Measurements from ENCODE around the gene PTBP3. TPM values are rescaled to one million over a fixed set of nuclear protein-coding genes. Genes with fewer than 3 reads are reported as not detected.

PTBP3 gene
- polyA plus RNA-seq, 1 donor from 2014 or later: 36.1 TPM

- Histone ChIP-seq H3K9ac (ENCODE audit: low read length) (no peak overlapping the region), H4K20me1 (ENCODE audit: insufficient read depth) (no peaks in the 10 kb centered on the region), H3K9me2 (ENCODE audit: insufficient read depth, low read length) (no peaks in the 10 kb centered on the region), H3F3A (ENCODE audit: insufficient read depth, low read length, poor library complexity, severe bottlenecking) (no peaks in the 10 kb centered on the region), H3K79me2 (replicated peaks; ENCODE audit: insufficient read depth, low read length) (no peaks in the 10 kb centered on the region), H3K4me2 (ENCODE audit: low read length) (no peak overlapping the region), H3K27ac (ENCODE audit: low read length) (no peak overlapping the region), H3K27me3 (ENCODE audit: insufficient read depth, low read depth, low read length) (no peaks in the 10 kb centered on the region), H3K4me3 (ENCODE audit: low read length) (no peak overlapping the region), H3K36me3 (ENCODE audit: insufficient read depth, low read length) (no peaks in the 10 kb centered on the region), H3K9me3 (ENCODE audit: low read length) (no peaks in the 10 kb centered on the region), H2AFZ (ENCODE audit: low read depth, low read length) (no peak overlapping the region)
- no peak for TF ChIP-seq EZH2 (IDR thresholded peaks at IDR 0.05; ENCODE audit: borderline replicate concordance, insufficient read depth, low read length, poor library complexity, severe bottlenecking)
- TF ChIP-seq SMC3 (conservative IDR thresholded peaks at IDR 0.05; ENCODE audit: poor library complexity): no peak
- no peak for TF ChIP-seq TAF1 (IDR thresholded peaks at IDR 0.05; ENCODE audit: low read depth)
- TF ChIP-seq, protein P1, sequence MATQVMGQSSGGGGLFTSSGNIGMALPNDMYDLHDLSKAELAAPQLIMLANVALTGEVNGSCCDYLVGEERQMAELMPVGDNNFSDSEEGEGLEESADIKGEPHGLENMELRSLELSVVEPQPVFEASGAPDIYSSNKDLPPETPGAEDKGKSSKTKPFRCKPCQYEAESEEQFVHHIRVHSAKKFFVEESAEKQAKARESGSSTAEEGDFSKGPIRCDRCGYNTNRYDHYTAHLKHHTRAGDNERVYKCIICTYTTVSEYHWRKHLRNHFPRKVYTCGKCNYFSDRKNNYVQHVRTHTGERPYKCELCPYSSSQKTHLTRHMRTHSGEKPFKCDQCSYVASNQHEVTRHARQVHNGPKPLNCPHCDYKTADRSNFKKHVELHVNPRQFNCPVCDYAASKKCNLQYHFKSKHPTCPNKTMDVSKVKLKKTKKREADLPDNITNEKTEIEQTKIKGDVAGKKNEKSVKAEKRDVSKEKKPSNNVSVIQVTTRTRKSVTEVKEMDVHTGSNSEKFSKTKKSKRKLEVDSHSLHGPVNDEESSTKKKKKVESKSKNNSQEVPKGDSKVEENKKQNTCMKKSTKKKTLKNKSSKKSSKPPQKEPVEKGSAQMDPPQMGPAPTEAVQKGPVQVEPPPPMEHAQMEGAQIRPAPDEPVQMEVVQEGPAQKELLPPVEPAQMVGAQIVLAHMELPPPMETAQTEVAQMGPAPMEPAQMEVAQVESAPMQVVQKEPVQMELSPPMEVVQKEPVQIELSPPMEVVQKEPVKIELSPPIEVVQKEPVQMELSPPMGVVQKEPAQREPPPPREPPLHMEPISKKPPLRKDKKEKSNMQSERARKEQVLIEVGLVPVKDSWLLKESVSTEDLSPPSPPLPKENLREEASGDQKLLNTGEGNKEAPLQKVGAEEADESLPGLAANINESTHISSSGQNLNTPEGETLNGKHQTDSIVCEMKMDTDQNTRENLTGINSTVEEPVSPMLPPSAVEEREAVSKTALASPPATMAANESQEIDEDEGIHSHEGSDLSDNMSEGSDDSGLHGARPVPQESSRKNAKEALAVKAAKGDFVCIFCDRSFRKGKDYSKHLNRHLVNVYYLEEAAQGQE (IDR thresholded peaks at IDR 0.05; ENCODE audit: borderline replicate concordance): no peak
- TF ChIP-seq POLR2AphosphoS5 (IDR thresholded peaks at IDR 0.05): no peak
- TF ChIP-seq RAD21 (conservative IDR thresholded peaks at IDR 0.05): no peak
- TF ChIP-seq, protein P2, sequence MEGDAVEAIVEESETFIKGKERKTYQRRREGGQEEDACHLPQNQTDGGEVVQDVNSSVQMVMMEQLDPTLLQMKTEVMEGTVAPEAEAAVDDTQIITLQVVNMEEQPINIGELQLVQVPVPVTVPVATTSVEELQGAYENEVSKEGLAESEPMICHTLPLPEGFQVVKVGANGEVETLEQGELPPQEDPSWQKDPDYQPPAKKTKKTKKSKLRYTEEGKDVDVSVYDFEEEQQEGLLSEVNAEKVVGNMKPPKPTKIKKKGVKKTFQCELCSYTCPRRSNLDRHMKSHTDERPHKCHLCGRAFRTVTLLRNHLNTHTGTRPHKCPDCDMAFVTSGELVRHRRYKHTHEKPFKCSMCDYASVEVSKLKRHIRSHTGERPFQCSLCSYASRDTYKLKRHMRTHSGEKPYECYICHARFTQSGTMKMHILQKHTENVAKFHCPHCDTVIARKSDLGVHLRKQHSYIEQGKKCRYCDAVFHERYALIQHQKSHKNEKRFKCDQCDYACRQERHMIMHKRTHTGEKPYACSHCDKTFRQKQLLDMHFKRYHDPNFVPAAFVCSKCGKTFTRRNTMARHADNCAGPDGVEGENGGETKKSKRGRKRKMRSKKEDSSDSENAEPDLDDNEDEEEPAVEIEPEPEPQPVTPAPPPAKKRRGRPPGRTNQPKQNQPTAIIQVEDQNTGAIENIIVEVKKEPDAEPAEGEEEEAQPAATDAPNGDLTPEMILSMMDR (IDR thresholded peaks at IDR 0.05; ENCODE audit: poor library complexity, severe bottlenecking): no peak
- no peak for TF ChIP-seq EP300 (conservative IDR thresholded peaks at IDR 0.05; ENCODE audit: poor library complexity, severe bottlenecking)
- no peak for TF ChIP-seq MXI1 (conservative IDR thresholded peaks at IDR 0.05; ENCODE audit: poor library complexity, severe bottlenecking)
These were observed 149.2 kb downstream of the PTBP3 start for GRCh38 chr9:112184221-112184620.

- no peak overlapping the region for H2AFZ ChIP-seq (ENCODE audit: low read depth, low read length)
- H3K27me3 ChIP-seq (ENCODE audit: insufficient read depth, low read depth, low read length): peaks cover 14% of the 10 kb centered on the region
- H3K36me3 ChIP-seq (ENCODE audit: insufficient read depth, low read length): no peaks in the 10 kb centered on the region
- TF ChIP-seq, protein P2 (IDR thresholded peaks at IDR 0.05; ENCODE audit: poor library complexity, severe bottlenecking): no peak
- TF ChIP-seq, protein P1 (IDR thresholded peaks at IDR 0.05; ENCODE audit: borderline replicate concordance): no peak
- no peaks in the 10 kb centered on the region for H3F3A ChIP-seq (ENCODE audit: insufficient read depth, low read length, poor library complexity, severe bottlenecking)
- H3K9ac ChIP-seq (ENCODE audit: low read length): no peak overlapping the region
- no peak overlapping the region for H3K27ac ChIP-seq (ENCODE audit: low read length)
- H3K79me2 ChIP-seq (replicated peaks; ENCODE audit: insufficient read depth, low read length): no peaks in the 10 kb centered on the region
- H4K20me1 ChIP-seq (ENCODE audit: insufficient read depth): no peaks in the 10 kb centered on the region
- H3K4me3 ChIP-seq (ENCODE audit: low read length): no peak overlapping the region
- H3K9me2 ChIP-seq (ENCODE audit: insufficient read depth, low read length): no peaks in the 10 kb centered on the region
- no peak overlapping the region for H3K4me2 ChIP-seq (ENCODE audit: low read length)
- H3K9me3 ChIP-seq (ENCODE audit: low read length): no peaks in the 10 kb centered on the region
These were observed 153.0 kb downstream of the PTBP3 start for GRCh38 chr9:112180387-112180881.

All from neural cell (in vitro differentiated cells).